GM18907 (cell line): ENCODE measurements around the gene NRXN2.
A peak's percentile ranks its signal among the peaks of the same experiment; 100 is the strongest.
"Not testable (repeated sequence)": the region's sequence is repeated elsewhere in the genome, so short reads cannot be mapped to it uniquely, and the experiment has no call there.

ENCODE experiments used
- ATAC-seq: cut with Tn5 transposase; IDR thresholded peaks from one replicate; pipeline ENCODE4 v1.9.1; 2021; ENCODE audit warnings: mild to moderate bottlenecking, moderate library complexity; ENCODE audit not compliant: unreplicated experiment

NRXN2 gene

GRCh38 chr11:64705501-64705900 lies 17.5 kb downstream of the NRXN2 start:
- ATAC-seq, result no peak

GRCh38 chr11:64703048-64703447 lies 19.9 kb downstream of the NRXN2 start:
- ATAC-seq, result no peak

- not testable (repeated sequence) for ATAC-seq
Measured at GRCh38 chr11:64701956-64702355, 21.0 kb downstream of the NRXN2 start.

GRCh38 chr11:64698427-64698826 lies 24.6 kb downstream of the NRXN2 start:
- no peak for ATAC-seq

GRCh38 chr11:64697663-64698375 lies 25.2 kb downstream of the NRXN2 start:
- ATAC-seq, result no peak

- no peak for ATAC-seq
Measured at GRCh38 chr11:64696045-64696444, 27.0 kb downstream of the NRXN2 start.

- ATAC-seq, result no peak
Measured at GRCh38 chr11:64695548-64695947, 27.4 kb downstream of the NRXN2 start.

- no peak for ATAC-seq
Measured at GRCh38 chr11:64694821-64695365, 28.1 kb downstream of the NRXN2 start.

- ATAC-seq, result no peak
Measured at GRCh38 chr11:64694026-64694755, 28.8 kb downstream of the NRXN2 start.

GRCh38 chr11:64692764-64693331 lies 30.1 kb downstream of the NRXN2 start:
- no peak for ATAC-seq

GRCh38 chr11:64691543-64691942 lies 31.5 kb downstream of the NRXN2 start:
- no peak for ATAC-seq

- ATAC-seq, result no peak
Measured at GRCh38 chr11:64690235-64690634, 32.8 kb downstream of the NRXN2 start.

GRCh38 chr11:64688534-64688982 lies 34.4 kb downstream of the NRXN2 start:
- peak; percentile 78 for ATAC-seq

GRCh38 chr11:64687643-64688533 lies 35.1 kb downstream of the NRXN2 start:
- no peak for ATAC-seq

- ATAC-seq, result no peak
Measured at GRCh38 chr11:64687204-64687603, 35.8 kb downstream of the NRXN2 start.

- ATAC-seq, result no peak
Measured at GRCh38 chr11:64686466-64687170, 36.4 kb downstream of the NRXN2 start.

GRCh38 chr11:64685536-64685935 lies 37.5 kb downstream of the NRXN2 start:
- ATAC-seq, result no peak

- ATAC-seq, result no peak
Measured at GRCh38 chr11:64684357-64684756, 38.6 kb downstream of the NRXN2 start.

GRCh38 chr11:64681171-64681570 lies 41.8 kb downstream of the NRXN2 start:
- ATAC-seq, result no peak

GRCh38 chr11:64679846-64680245 lies 43.2 kb downstream of the NRXN2 start:
- ATAC-seq, result no peak
